NCI-H82 (cell line): ENCODE data around the gene TMEM176A.
A peak's percentile ranks its signal among the peaks of the same experiment; 100 is the strongest.

ENCODE experiments used
- DNase-seq: peaks from one replicate; lab custom pipeline; 2025; lab: John Stamatoyannopoulos, UW

TMEM176A gene

DNA sequence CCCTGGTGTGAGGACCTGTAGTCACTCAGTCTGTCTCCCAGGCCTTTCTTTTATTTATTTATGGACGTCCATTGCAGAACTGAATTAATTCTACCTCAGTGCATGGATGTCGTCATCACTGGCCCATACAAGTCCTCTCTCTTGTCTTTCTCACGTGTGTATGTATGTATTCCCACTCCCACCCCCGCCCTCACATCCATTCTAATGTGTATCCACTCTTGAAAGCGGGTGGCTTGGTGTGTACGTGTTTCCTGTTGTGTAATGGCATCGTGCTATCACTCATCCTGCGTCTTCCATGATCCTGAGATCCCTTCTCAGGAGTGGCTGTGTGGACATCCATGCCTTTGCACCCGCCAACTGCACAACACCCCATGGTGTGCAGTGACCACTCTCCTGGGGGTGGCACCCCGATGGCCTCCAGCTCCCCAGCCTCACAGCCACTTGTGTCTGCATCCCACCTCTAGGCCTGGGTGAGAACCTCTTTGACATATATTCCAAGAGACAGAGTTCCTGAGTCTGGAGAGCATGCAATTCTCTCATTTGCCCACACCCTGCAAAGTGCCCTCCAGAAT is 48.7 kb downstream of the TMEM176A start:
- no peak for DNase-seq

DNA sequence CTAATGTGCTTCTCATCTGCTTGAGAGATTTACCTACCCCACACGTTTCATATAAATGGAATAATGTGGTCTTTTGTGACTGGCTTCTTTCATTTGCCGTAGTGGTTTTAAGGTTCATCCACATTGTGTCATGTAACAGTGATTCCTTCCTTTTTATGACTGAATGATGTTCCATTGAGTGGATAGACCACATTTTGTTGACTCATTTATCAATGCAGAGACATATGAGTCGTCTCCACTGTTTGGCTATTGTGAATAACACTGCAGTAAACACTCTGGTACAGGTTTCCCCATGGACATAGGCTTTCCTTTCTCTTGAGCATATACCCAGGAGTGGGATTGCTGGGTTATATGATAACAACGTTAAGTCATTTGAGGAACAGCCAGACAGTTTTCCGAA is 49.7 kb downstream of the TMEM176A start:
- no peak for DNase-seq

DNA sequence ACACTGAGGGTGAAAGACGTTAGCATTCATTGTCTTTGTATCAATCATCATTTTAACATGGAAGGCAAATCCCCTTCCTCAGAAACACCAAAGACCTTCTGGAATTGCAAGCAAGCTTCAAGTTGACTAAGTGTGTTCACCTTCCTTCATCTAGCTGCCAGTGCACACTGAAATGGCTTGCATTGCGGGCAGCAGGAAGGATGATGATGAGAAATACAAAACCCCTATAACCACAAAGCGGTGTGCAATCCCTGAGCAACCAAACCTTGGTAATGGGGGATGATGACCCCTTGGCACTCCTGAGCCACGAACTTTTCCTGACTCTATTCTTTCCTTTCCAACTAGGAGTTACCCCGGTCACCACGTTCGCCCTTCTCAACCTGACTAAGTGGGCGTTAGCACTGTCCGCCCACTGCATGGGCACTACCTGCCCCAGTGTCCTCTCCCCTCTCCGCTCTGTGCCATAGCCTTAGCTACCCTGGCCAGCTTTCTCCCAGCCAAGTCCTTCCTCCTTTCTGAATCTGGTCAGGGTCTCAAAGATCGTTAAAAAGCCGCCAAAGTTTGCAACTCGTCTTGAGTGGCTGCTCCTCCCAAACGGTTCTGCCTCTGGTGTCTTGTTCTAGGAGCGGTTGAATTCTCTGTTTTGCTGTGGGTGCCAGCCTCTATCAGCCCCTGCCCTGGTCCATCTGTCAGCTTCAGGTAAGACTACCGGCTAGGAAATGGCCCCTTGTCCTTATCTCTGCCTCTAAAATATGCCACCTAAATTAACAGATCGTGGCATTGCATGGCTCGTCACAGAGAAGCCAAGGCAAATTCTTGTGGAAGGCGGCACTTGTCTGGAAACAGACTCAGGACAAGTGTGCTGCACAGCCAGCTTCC is 51.2 kb downstream of the TMEM176A start:
- no peak for DNase-seq

DNA sequence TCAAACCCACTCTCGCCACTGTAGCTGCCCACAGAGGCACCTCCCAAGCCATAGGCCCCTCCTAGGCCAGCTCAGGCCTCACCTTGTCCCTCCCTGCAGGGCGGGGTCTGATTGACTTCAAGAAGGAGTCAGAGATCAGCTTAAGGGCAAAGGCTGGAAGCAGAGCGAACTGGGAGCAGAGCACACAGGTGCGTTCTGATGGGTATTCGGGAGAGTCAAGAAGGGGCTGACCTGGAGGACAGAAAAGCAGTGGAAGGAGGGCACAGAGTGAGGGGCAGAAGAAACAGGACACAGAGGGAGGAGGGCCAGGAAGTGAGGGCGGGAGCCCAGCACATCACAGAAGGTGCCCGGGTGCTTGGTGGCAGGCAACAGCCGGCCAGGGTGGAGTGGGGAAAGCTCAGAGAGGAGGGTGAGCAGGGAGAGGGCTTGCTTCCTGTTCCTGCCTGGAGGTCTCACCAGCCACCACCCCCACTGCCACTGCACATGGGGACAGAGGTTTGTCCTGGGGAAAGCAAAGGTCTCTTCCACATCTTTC is 51.9 kb downstream of the TMEM176A start, which contains the start of gene AOC1:
Gene AOC1, plus strand, starts transcription at position 147 of the 535 bp plus-strand sequence. CDS start 3,954 bp downstream, outside the sequence.
- peak; percentile 8 for DNase-seq

DNA sequence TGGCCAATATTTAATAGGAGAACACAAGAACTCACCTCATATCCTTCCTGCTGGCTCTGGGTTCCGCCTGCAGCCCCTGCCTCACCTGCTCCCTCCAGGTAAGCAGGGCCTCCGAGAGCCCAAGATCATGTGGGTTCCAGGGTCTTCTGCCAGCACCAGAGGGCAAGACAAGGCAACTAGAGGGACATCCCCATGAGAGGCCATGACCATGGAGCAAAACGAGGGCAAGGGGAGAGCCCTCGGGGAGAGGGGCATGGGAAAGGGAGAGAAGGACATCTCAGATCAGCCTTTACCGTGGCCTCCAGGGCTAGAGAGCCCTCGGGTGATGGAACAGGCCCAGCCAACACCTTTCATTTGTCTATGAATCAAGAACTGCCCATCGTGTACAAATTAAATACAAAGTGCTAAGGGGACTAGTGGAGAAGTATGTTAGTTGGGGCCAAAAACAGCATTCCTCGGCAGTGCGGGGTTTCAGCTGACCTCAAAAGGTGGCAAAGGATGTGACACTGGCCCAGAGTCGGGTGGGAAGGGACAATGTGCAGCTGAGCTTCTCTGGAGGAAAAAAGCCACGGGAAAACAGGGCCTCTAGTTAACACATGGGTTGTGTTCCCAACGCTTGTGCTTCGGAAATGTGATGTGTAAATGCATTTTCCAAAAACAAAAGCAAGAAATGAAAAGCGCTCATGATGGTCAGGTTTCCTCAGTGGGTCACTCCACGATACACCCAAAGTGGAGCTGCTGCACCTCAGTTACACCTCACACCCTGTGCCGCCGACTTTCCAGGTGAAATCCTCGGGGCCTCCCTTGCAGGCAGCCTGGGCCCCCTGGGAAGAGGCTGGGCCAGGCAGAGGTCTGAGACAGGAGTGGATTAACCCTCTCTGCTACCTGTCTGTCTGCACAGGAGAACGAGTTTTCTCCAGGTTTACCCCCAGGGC is 53.8 kb downstream of the TMEM176A start:
- DNase-seq = no peak
